Smooth muscle cell (in vitro differentiated cells): Measurements from ENCODE around the gene RCL1. TPM values are rescaled to one million over a fixed set of nuclear protein-coding genes. Genes with fewer than 3 reads are reported as not detected.

Experiments used
- DNase-seq: peaks from one replicate; lab custom pipeline; 2025; ENCODE audit not compliant: unreplicated experiment; lab: John Stamatoyannopoulos, UW
- H2AFZ ChIP-seq: fragments of 200-600 bp; sonication (generic); 2 replicates; pipeline ENCODE4 v1.6.0; 2016; ENCODE audit warnings: antibody characterized with exemption, low read depth, mild to moderate bottlenecking
- H3F3A ChIP-seq: fragments of 200-600 bp; sonication (generic); 2 replicates; pipeline ENCODE4 v1.6.0; 2017; ENCODE audit warnings: antibody characterized with exemption, low read depth
- H3K27ac ChIP-seq: fragments of 200-600 bp; sonication (generic); 2 replicates; pipeline ENCODE4 v1.5.1; 2016; ENCODE audit warnings: low read depth, mild to moderate bottlenecking
- H3K27me3 ChIP-seq: fragments of 200-600 bp; sonication (generic); 2 replicates; pipeline ENCODE4 v1.6.1; 2016; ENCODE audit warnings: low read depth, mild to moderate bottlenecking
- H3K36me3 ChIP-seq: fragments of 200-600 bp; sonication (generic); 2 replicates; pipeline ENCODE4 v1.5.1; 2016; ENCODE audit warnings: low read depth
- H3K4me1 ChIP-seq: fragments of 200-600 bp; sonication (generic); 2 replicates; pipeline ENCODE4 v1.5.1; 2016; ENCODE audit warnings: low read depth
- H3K4me2 ChIP-seq: fragments of 200-600 bp; sonication (generic); 2 replicates; pipeline ENCODE4 v1.6.0; 2016; ENCODE audit warnings: mild to moderate bottlenecking
- H3K4me3 ChIP-seq: fragments of 200-600 bp; sonication (generic); 2 replicates; pipeline ENCODE4 v1.5.1; 2016; ENCODE audit warnings: mild to moderate bottlenecking
- H3K79me2 ChIP-seq: fragments of 200-600 bp; sonication (generic); 2 replicates; pipeline ENCODE4 v1.6.0; 2016; ENCODE audit warnings: low read depth, mild to moderate bottlenecking
- H3K9ac ChIP-seq: fragments of 200-600 bp; sonication (generic); 2 replicates; pipeline ENCODE4 v1.6.0; 2016; ENCODE audit warnings: low read depth
- H3K9me3 ChIP-seq: fragments of 200-600 bp; sonication (generic); replicated peaks from 2 replicates; pipeline ENCODE4 v1.5.1; 2016; ENCODE audit warnings: low read depth
- H4K20me1 ChIP-seq: fragments of 200-600 bp; sonication (generic); 2 replicates; pipeline ENCODE4 v1.6.0; 2016; ENCODE audit warnings: low read depth
- CTCF ChIP-seq: fragments of 200-600 bp; sonication (generic); IDR thresholded peaks from 2 replicates; pipeline ENCODE4 v1.5.1; 2017; ENCODE audit warnings: borderline replicate concordance, mild to moderate bottlenecking, antibody characterized with exemption; ENCODE audit not compliant: insufficient read depth, poor library complexity, severe bottlenecking
- WGBS: methylation state at CpG from one replicate; pipeline ENCODE4 v1.1.7; 2016; ENCODE audit warnings: low lambda C conversion rate; 5-methylcytosine and 5-hydroxymethylcytosine counted together
- polyA plus RNA-seq: library from polyadenylated mRNA; unstranded; fragments of >200 nt; fragmentation: Nextera tagmentation; extraction: Ambion mirVana; gene quantifications from 2 replicates; pipeline ENCODE4 v1.2.1, GENCODE V29; 2016
- total RNA-seq: library from RNA; depleted of rRNA; stranded (reverse); fragments of >200 nt; gene quantifications from 2 replicates; pipeline ENCODE4 v1.2.3, GENCODE V29; 2014

Gene RCL1
- total and polyA plus RNA-seq, 2 experiments from 2014 or later: 7.9 to 11.1 TPM

GRCh38 chr9:4861736-4862451, 69.2 kb downstream of the RCL1 start:
- no peak for TF ChIP-seq CTCF
- Histone ChIP-seq H3K4me1 (peaks cover 3% of the 10 kb centered on the region), H3K9me3 (no peaks in the 10 kb centered on the region), H3K36me3 (peaks cover 4% of the 10 kb centered on the region), H2AFZ (no peak overlapping the region), H4K20me1 (no peaks in the 10 kb centered on the region), H3K27ac (no peak overlapping the region), H3F3A (peaks cover 6% of the 10 kb centered on the region), H3K4me2 (no peak overlapping the region), H3K9ac (no peak overlapping the region), H3K4me3 (no peak overlapping the region), H3K27me3 (no peaks in the 10 kb centered on the region), H3K79me2 (no peaks in the 10 kb centered on the region)
- 91% methylated on average over 7 of the region's 7 CpGs for WGBS
- no peak for DNase-seq

- no peak overlapping the region for H3K4me2 ChIP-seq
- H3K4me3 ChIP-seq: no peak overlapping the region
- H3K27me3 ChIP-seq: no peaks in the 10 kb centered on the region
- no peaks in the 10 kb centered on the region for H3K79me2 ChIP-seq
- H3K4me1 ChIP-seq: no peaks in the 10 kb centered on the region
- H4K20me1 ChIP-seq: no peaks in the 10 kb centered on the region
- H3K9me3 ChIP-seq: no peaks in the 10 kb centered on the region
- H3K9ac ChIP-seq: no peak overlapping the region
- H2AFZ ChIP-seq: no peak overlapping the region
- H3K36me3 ChIP-seq: peaks cover 4% of the 10 kb centered on the region
- H3K27ac ChIP-seq: no peak overlapping the region
- 85% methylated on average over 6 of the region's 6 CpGs for WGBS
- no peak for TF ChIP-seq CTCF
- DNase-seq: no peak
- H3F3A ChIP-seq: no peaks in the 10 kb centered on the region
These were observed 69.9 kb downstream of the RCL1 start for GRCh38 chr9:4862506-4863250.

- WGBS: 88% methylated on average over 11 of the region's 11 CpGs
These were observed 71.5 kb downstream of the RCL1 start for GRCh38 chr9:4864234-4864661.

More at GRCh38 chr9:4864234-4864661, 71.5 kb downstream of the RCL1 start:
- H3F3A ChIP-seq: no peaks in the 10 kb centered on the region
- H2AFZ ChIP-seq: no peak overlapping the region
- H3K9ac ChIP-seq: no peak overlapping the region
- peaks cover 4% of the 10 kb centered on the region for H3K36me3 ChIP-seq
- no peaks in the 10 kb centered on the region for H4K20me1 ChIP-seq
- no peaks in the 10 kb centered on the region for H3K9me3 ChIP-seq
- no peak for TF ChIP-seq CTCF
- no peaks in the 10 kb centered on the region for H3K27me3 ChIP-seq
- no peak for DNase-seq
- H3K79me2 ChIP-seq: no peaks in the 10 kb centered on the region
- no peak overlapping the region for H3K27ac ChIP-seq
- no peak overlapping the region for H3K4me3 ChIP-seq
- H3K4me2 ChIP-seq: no peak overlapping the region
- H3K4me1 ChIP-seq: no peaks in the 10 kb centered on the region
